Activated naive CD8-positive, alpha-beta T cell treated with anti-CD3 and anti-CD28 coated beads, Interleukin-2, amount 50 U/mL, for 24 hours (primary cell): ENCODE results near the gene NRXN3.

Experiments used
- ATAC-seq: fragments of 150-1000 bp; cut with Tn5 transposase; one replicate; pipeline ENCODE4 v1.10.0; 2021
- DNase-seq: peaks from one replicate; pipeline ENCODE4 v3.0.0; 2021
- H3K27ac Mint-ChIP-seq: one replicate; pipeline ENCODE4 v1.8.0; 2021; ENCODE audit warnings: mild to moderate bottlenecking, mixed read lengths
- H3K27me3 Mint-ChIP-seq: one replicate; pipeline ENCODE4 v1.8.0; 2021; ENCODE audit warnings: mixed read lengths
- H3K36me3 Mint-ChIP-seq: one replicate; pipeline ENCODE4 v1.8.0; 2021; ENCODE audit warnings: low read depth, mixed read lengths
- H3K4me1 Mint-ChIP-seq: one replicate; pipeline ENCODE4 v1.8.0; 2021; ENCODE audit warnings: mixed read lengths
- H3K4me3 Mint-ChIP-seq: one replicate; pipeline ENCODE4 v1.8.0; 2021; ENCODE audit warnings: mild to moderate bottlenecking, moderate library complexity, mixed read lengths
- H3K9me3 Mint-ChIP-seq: one replicate; pipeline ENCODE4 v1.8.0; 2021; ENCODE audit warnings: mixed read lengths

The NRXN3 gene

DNA sequence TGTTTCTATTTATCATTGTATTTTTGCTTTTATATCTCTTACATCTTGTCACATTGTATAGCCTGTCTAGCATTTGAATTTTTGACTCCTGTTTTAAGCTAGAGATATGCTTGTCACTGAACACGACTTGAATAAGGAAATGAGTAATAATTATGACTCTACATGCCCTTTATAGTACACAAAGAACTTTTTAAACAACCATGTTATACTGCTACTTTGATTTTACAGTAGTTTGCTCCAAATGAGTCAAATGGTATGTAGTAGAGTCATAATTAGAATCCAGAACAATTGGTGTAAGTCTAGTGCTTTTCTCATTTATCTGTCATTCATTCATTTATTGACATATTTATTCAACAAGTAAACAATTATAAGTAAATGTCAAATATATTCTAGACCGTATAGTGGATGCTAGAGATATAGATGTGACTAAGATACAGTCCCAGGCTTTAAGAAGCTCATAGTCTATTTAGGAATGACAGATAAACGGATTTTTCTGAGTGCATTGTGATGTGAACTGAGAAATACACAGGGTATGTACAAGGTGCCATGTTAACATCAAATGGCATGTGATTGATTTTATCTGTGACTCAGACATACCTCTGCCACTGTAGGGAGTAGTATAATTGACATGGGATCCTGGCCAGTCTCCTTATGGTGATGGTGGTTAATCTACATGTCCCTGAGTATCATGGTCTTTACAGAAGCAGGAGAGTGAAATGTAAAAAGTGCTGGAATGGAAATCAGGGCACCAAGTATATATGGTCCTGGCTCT, 1241.4 kb downstream of the NRXN3 start:
- H3K27ac Mint-ChIP-seq = no peak overlapping the region
- H3K4me1 Mint-ChIP-seq = no peaks in the 10 kb centered on the region
- no peak for DNase-seq
- H3K9me3 Mint-ChIP-seq = peaks cover under 1% of the 10 kb centered on the region
- ATAC-seq = no peak
- no peaks in the 10 kb centered on the region for H3K27me3 Mint-ChIP-seq
- no peak overlapping the region for H3K4me3 Mint-ChIP-seq
- no peaks in the 10 kb centered on the region for H3K36me3 Mint-ChIP-seq

DNA sequence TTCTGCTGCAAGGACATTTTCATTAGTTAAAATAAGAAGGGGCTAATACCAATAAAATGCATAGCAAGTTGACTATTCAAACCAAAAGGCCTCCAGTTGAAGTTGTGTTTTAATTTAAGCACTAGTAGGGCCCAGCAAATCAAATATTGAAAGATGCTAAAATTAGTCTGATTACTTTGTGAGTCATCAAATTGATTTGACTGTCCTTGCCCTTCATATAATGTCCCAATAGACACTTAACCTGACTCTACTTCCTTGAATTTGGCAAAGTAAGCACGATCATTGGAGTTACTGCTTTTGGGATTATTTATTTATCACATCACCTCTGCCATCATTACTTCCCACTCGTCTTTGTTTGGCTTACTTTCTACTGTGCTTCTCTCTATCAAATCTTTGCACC, 1242.6 kb downstream of the NRXN3 start:
- Mint-ChIP-seq H3K4me1 (no peaks in the 10 kb centered on the region), H3K27me3 (no peaks in the 10 kb centered on the region), H3K4me3 (no peak overlapping the region), H3K27ac (no peak overlapping the region), H3K9me3 (peaks cover 4% of the 10 kb centered on the region), H3K36me3 (no peaks in the 10 kb centered on the region)
- no peak for ATAC-seq
- no peak for DNase-seq

DNA sequence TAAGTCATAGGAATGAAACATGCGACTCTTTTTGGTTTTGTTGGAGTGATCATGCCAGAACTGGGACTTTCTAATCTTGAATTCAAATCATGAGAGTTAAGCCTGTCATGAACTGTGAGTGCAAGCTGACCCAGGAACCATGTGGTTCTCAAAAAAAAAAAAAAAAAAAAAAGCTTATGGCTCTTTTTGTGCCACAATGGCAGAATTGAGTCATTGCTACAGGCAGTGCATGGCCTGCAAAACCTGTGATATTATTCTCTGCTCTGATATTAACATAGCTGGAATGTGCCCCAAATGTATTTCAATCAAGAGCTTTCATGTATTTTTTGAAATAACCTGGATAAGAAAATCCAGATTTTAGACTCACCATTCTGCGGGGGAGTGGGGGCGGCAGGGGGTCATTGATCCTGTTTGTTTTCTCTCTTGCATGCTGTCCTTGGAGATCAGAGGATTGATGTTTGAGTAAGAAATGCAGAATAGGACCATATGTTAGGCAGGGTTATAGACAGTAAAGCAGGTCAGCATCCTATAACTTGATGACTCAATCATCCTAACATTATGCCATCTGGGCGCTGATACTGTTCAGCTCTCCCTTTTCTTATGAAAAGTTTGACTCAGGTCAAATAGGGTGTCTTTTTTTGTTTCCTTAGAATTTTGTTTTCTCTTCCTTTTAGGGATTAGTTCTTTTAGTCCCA, 1243.7 kb downstream of the NRXN3 start:
- no peak for ATAC-seq
- no peaks in the 10 kb centered on the region for H3K27me3 Mint-ChIP-seq
- no peak overlapping the region for H3K27ac Mint-ChIP-seq
- H3K4me1 Mint-ChIP-seq = no peaks in the 10 kb centered on the region
- no peak for DNase-seq
- peaks cover 4% of the 10 kb centered on the region for H3K9me3 Mint-ChIP-seq
- no peaks in the 10 kb centered on the region for H3K36me3 Mint-ChIP-seq
- H3K4me3 Mint-ChIP-seq = no peak overlapping the region

- Mint-ChIP-seq H3K27ac (no peak overlapping the region), H3K36me3 (no peaks in the 10 kb centered on the region), H3K4me1 (no peaks in the 10 kb centered on the region), H3K4me3 (no peak overlapping the region), H3K9me3 (peaks cover 4% of the 10 kb centered on the region), H3K27me3 (no peaks in the 10 kb centered on the region)
- ATAC-seq (no peak), DNase-seq (no peak)
These were observed 1245.6 kb downstream of the NRXN3 start for GRCh38 chr14:79415726-79416125.

GRCh38 chr14:79417961-79418360, 1247.8 kb downstream of the NRXN3 start:
- DNase-seq (no peak), ATAC-seq (no peak)
- no peaks in the 10 kb centered on the region for H3K27me3 Mint-ChIP-seq
- no peaks in the 10 kb centered on the region for H3K4me1 Mint-ChIP-seq
- peaks cover 4% of the 10 kb centered on the region for H3K9me3 Mint-ChIP-seq
- no peak overlapping the region for H3K4me3 Mint-ChIP-seq
- no peak overlapping the region for H3K27ac Mint-ChIP-seq
- H3K36me3 Mint-ChIP-seq = no peaks in the 10 kb centered on the region

DNA sequence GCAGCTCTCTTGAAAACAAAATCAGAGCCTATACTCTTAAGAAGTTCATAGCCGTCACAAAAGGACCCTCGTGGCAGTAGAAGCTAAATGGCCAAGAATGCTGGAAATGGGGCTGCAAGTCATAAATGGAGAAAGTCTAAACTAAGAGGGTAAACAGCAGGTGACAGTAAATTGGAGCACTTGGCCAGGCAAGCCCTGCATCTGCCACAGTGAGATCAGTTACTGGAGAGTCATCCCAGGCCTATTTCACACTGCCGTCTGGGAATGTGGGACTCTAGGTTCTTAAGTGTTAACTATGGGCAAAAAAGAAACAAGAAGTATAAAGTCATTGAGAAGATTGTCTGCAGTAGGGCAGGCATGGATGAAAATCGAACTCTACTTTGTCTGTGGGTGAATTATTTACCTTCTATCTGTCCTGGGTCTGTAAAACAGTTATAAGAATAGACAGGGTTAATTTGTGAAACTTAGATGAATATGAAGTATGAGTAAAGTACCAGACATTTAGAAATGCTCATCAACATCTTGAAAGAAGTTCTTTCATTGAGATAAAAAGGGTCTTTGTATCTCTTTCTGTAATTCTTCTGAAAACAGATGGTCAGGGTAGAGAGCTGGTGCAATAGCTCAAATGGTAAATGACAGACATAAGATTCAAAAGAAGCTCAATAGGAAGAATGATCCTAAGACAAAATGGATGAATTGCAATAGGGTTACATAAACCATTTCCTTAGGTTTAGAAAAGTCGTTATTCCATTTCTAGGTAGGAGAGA, 1248.7 kb downstream of the NRXN3 start:
- ATAC-seq (no peak), DNase-seq (no peak)
- Mint-ChIP-seq H3K36me3 (no peaks in the 10 kb centered on the region), H3K9me3 (peaks cover 4% of the 10 kb centered on the region), H3K27me3 (no peaks in the 10 kb centered on the region), H3K4me1 (no peaks in the 10 kb centered on the region), H3K4me3 (no peak overlapping the region), H3K27ac (no peak overlapping the region)

GRCh38 chr14:79419571-79420327, 1249.6 kb downstream of the NRXN3 start:
- Mint-ChIP-seq H3K4me3 (no peak overlapping the region), H3K36me3 (no peaks in the 10 kb centered on the region), H3K9me3 (peaks cover 4% of the 10 kb centered on the region), H3K27me3 (no peaks in the 10 kb centered on the region), H3K27ac (no peak overlapping the region), H3K4me1 (no peaks in the 10 kb centered on the region)
- DNase-seq (no peak), ATAC-seq (no peak)

- DNase-seq (no peak), ATAC-seq (no peak)
- H3K27me3 Mint-ChIP-seq = no peaks in the 10 kb centered on the region
- no peaks in the 10 kb centered on the region for H3K36me3 Mint-ChIP-seq
- H3K4me1 Mint-ChIP-seq = no peaks in the 10 kb centered on the region
- no peak overlapping the region for H3K27ac Mint-ChIP-seq
- peaks cover 4% of the 10 kb centered on the region for H3K9me3 Mint-ChIP-seq
- H3K4me3 Mint-ChIP-seq = no peak overlapping the region
These were observed 1250.6 kb downstream of the NRXN3 start for GRCh38 chr14:79420725-79421124.

DNA sequence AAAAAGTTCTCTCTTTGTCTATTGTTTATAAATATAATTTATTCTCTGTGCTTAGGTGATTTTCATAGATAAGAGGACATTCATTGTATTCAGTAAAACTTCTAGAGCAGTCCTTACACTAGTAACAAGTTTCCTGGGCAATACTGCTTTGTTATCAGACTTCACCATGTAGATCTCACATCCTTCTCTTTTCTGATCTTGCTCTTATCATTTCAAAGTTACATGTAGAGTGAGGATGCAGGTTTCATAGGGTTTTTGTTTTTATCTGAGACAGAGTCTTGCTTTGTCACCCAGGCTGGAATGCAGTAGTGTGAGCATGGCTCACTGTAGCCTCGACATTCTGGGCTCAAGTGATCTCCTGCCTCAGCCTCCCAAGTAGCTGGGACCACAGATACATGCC, 1251.6 kb downstream of the NRXN3 start:
- H3K27ac Mint-ChIP-seq = no peak overlapping the region
- no peaks in the 10 kb centered on the region for H3K27me3 Mint-ChIP-seq
- ATAC-seq = no peak
- no peak for DNase-seq
- H3K4me1 Mint-ChIP-seq = no peaks in the 10 kb centered on the region
- H3K4me3 Mint-ChIP-seq = no peak overlapping the region
- peaks cover 2% of the 10 kb centered on the region for H3K9me3 Mint-ChIP-seq
- H3K36me3 Mint-ChIP-seq = no peaks in the 10 kb centered on the region

- Mint-ChIP-seq H3K27ac (no peak overlapping the region), H3K9me3 (no peaks in the 10 kb centered on the region), H3K36me3 (no peaks in the 10 kb centered on the region), H3K4me1 (no peaks in the 10 kb centered on the region), H3K4me3 (no peak overlapping the region), H3K27me3 (no peaks in the 10 kb centered on the region)
- DNase-seq (no peak), ATAC-seq (no peak)
These were observed 1254.3 kb downstream of the NRXN3 start for GRCh38 chr14:79424462-79424861.

DNA sequence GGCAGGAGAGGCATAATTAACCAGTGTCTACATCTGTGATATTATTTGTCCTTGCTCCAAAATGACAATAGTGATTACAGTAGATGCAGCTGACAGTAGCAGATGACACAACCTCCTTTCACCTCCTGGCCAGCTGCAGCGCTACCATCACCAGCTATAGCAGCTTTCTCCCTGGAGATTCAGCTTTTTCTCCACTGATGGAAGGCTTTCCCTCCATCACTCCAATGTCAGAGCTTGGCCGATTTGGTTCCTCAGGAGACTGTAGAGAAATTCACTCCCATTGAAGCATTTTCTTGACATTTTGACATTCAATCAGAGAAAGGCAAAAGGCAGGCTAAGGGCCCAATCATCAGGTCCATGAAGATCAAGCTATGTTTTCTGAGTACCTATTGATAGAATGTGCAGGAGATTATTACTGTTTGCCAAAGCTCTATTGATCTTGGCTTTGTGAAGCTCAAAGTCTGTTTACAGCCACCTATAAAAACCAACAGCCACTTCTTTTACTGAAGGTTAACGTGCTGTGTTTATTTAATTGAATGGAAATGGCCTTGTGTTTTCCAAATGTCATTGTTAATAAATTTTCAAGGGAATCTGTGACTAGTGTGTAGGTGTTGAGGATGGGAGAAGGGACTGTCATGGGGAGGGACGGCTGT, 1256.1 kb downstream of the NRXN3 start:
- Mint-ChIP-seq H3K4me1 (no peaks in the 10 kb centered on the region), H3K9me3 (no peaks in the 10 kb centered on the region), H3K36me3 (no peaks in the 10 kb centered on the region), H3K4me3 (no peak overlapping the region), H3K27ac (no peak overlapping the region), H3K27me3 (no peaks in the 10 kb centered on the region)
- DNase-seq (no peak), ATAC-seq (no peak)

GRCh38 chr14:79432640-79433039, 1262.5 kb downstream of the NRXN3 start:
- H3K9me3 Mint-ChIP-seq = no peaks in the 10 kb centered on the region
- ATAC-seq (no peak), DNase-seq (no peak)
- no peaks in the 10 kb centered on the region for H3K36me3 Mint-ChIP-seq
- no peak overlapping the region for H3K27ac Mint-ChIP-seq
- H3K4me1 Mint-ChIP-seq = no peaks in the 10 kb centered on the region
- no peak overlapping the region for H3K4me3 Mint-ChIP-seq
- no peaks in the 10 kb centered on the region for H3K27me3 Mint-ChIP-seq

- no peaks in the 10 kb centered on the region for H3K9me3 Mint-ChIP-seq
These were observed 1266.2 kb downstream of the NRXN3 start for GRCh38 chr14:79436335-79436734.

DNA sequence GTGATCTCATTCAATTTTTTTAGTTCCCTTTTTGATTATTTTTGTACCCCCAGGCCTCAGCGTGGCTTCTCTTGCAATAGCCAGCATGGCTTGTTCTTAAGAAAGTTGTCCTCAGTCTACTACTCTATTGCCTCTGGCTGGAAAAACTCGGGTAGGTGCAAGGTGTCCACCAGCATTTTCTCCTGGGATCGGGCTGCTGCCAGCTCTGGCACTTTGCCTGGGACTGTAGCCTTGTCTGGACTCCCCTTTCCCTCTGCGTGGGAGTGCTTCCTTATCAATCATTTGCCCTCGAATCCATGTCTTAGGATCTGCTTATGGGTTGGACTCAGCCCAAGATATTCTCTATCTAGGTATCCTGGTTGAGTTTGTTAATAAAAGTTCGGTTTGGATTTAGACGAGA, 1267.8 kb downstream of the NRXN3 start:
- Mint-ChIP-seq H3K27ac (no peak overlapping the region), H3K9me3 (no peaks in the 10 kb centered on the region), H3K4me1 (no peaks in the 10 kb centered on the region), H3K4me3 (no peak overlapping the region), H3K27me3 (no peaks in the 10 kb centered on the region), H3K36me3 (no peaks in the 10 kb centered on the region)
- ATAC-seq (no peak), DNase-seq (no peak)

More at GRCh38 chr14:79436335-79436734, 1266.2 kb downstream of the NRXN3 start:
- no peak for DNase-seq
- H3K36me3 Mint-ChIP-seq = no peaks in the 10 kb centered on the region
- H3K27ac Mint-ChIP-seq = no peak overlapping the region
- no peak for ATAC-seq
- no peaks in the 10 kb centered on the region for H3K27me3 Mint-ChIP-seq
- H3K4me1 Mint-ChIP-seq = no peaks in the 10 kb centered on the region
- H3K4me3 Mint-ChIP-seq = no peak overlapping the region
